Erythroblast (primary cell): Measurements from ENCODE around the gene SCIN.

Source experiments
- GATA1 ChIP-seq: IDR thresholded peaks from 2 replicates; pipeline ENCODE4 v1.6.1; 2011; ENCODE audit warnings: low read depth, mild to moderate bottlenecking, control low read depth, low read length, moderate library complexity
- POLR2A ChIP-seq: IDR thresholded peaks from 2 replicates; pipeline ENCODE4 v1.6.1; 2011; ENCODE audit warnings: mild to moderate bottlenecking, low read length

- TF ChIP-seq POLR2A (no peak), GATA1 (no peak)
Observed at GRCh38 chr7:12588259-12588904, 17.9 kb downstream of the SCIN start.
